Mammary epithelial cell (primary cell): ENCODE measurements around the gene SPAG16.

Source experiments
- CTCF ChIP-seq, 2 donors: IDR thresholded peaks in 1 of 2; conservative IDR thresholded peaks in 1 of 2; 2 replicates each; pipeline ENCODE4 v1.5.1; 2011 to 2012; ENCODE audit warnings: inconsistent platforms in 2 of 2, low read length in 2 of 2, mild to moderate bottlenecking in 2 of 2, control low read depth in 1 of 2, low read depth in 1 of 2; ENCODE audit not compliant: insufficient read depth in 1 of 2; ENCODE audit errors: extremely low read depth in 1 of 2
- EZH2 ChIP-seq: IDR thresholded peaks from 2 replicates; pipeline ENCODE4 v1.6.1; 2012; ENCODE audit warnings: low read length, inconsistent platforms, borderline replicate concordance

- TF ChIP-seq EZH2 = no peak
- no peak for TF ChIP-seq CTCF (conservative IDR thresholded peaks at IDR 0.05 in 1 of 2, IDR thresholded peaks at IDR 0.05 in 1 of 2; ENCODE audit: extremely low read depth in 1 of 2, insufficient read depth in 1 of 2, low read depth in 1 of 2, low read length in 2 of 2)
Observed at GRCh38 chr2:213920014-213920413, 635.8 kb downstream of the SPAG16 start.
